ENCODE data around the gene FBXL7.

The FBXL7 gene

GRCh38 chr5:15768936-15769335, 269.0 kb downstream of the FBXL7 start:
- no peak overlapping the region for H3K4me3 ChIP-seq (ENCODE audit: low read depth, low read length)
- TF ChIP-seq CTCF (IDR thresholded peaks at IDR 0.05; ENCODE audit: insufficient read depth, low read depth, low read length, missing control alignments) = no peak
- DNase-seq (ENCODE audit: low read depth) = no peak

- no peak overlapping the region for H3K4me3 ChIP-seq (ENCODE audit: low read depth, low read length)
- TF ChIP-seq CTCF (IDR thresholded peaks at IDR 0.05; ENCODE audit: insufficient read depth, low read depth, low read length, missing control alignments) = no peak
- no peak for DNase-seq (ENCODE audit: low read depth)
These were observed 272.2 kb downstream of the FBXL7 start for GRCh38 chr5:15772131-15772530.

GRCh38 chr5:15774632-15775031, 274.7 kb downstream of the FBXL7 start:
- DNase-seq (ENCODE audit: low read depth) = no peak
- H3K4me3 ChIP-seq (ENCODE audit: low read depth, low read length) = no peak overlapping the region
- no peak for TF ChIP-seq CTCF (IDR thresholded peaks at IDR 0.05; ENCODE audit: insufficient read depth, low read depth, low read length, missing control alignments)

- no peak overlapping the region for H3K4me3 ChIP-seq (ENCODE audit: low read depth, low read length)
- TF ChIP-seq CTCF (IDR thresholded peaks at IDR 0.05; ENCODE audit: insufficient read depth, low read depth, low read length, missing control alignments) = no peak
- no peak for DNase-seq (ENCODE audit: low read depth)
These were observed 276.4 kb downstream of the FBXL7 start for GRCh38 chr5:15776346-15776745.

GRCh38 chr5:15783734-15784133, 283.8 kb downstream of the FBXL7 start:
- TF ChIP-seq CTCF (IDR thresholded peaks at IDR 0.05; ENCODE audit: insufficient read depth, low read depth, low read length, missing control alignments) = no peak
- DNase-seq (ENCODE audit: low read depth) = no peak
- no peak overlapping the region for H3K4me3 ChIP-seq (ENCODE audit: low read depth, low read length)

- no peak overlapping the region for H3K4me3 ChIP-seq (ENCODE audit: low read depth, low read length)
- DNase-seq (ENCODE audit: low read depth) = no peak
- no peak for TF ChIP-seq CTCF (IDR thresholded peaks at IDR 0.05; ENCODE audit: insufficient read depth, low read depth, low read length, missing control alignments)
These were observed 285.6 kb downstream of the FBXL7 start for GRCh38 chr5:15785531-15785981.

GRCh38 chr5:15786326-15786725, 286.3 kb downstream of the FBXL7 start:
- no peak overlapping the region for H3K4me3 ChIP-seq (ENCODE audit: low read depth, low read length)
- TF ChIP-seq CTCF (IDR thresholded peaks at IDR 0.05; ENCODE audit: insufficient read depth, low read depth, low read length, missing control alignments) = no peak
- no peak for DNase-seq (ENCODE audit: low read depth)

All from GM12865 (cell line).